OCI-LY1 (cell line): Measurements from ENCODE around the gene CTNND2.

Source experiments
- H2AFZ ChIP-seq: fragments of 200-600 bp; sonication (generic), shearing (Covaris generic); 2 replicates; pipeline ENCODE4 v1.6.0; 2014; ENCODE audit warnings: antibody characterized with exemption, mild to moderate bottlenecking, low read length
- H3F3A ChIP-seq: fragments of 200-600 bp; sonication (generic), shearing (Covaris generic); 2 replicates; pipeline ENCODE4 v1.6.0; 2014; ENCODE audit warnings: mild to moderate bottlenecking, antibody characterized with exemption, low read length, moderate library complexity; ENCODE audit not compliant: insufficient read depth
- H3K27ac ChIP-seq: fragments of 200-600 bp; sonication (generic); 2 replicates; pipeline ENCODE4 v1.5.1; 2014; ENCODE audit warnings: low read length, mixed run types, mild to moderate bottlenecking, low read depth; ENCODE audit not compliant: poor library complexity, severe bottlenecking
- H3K27me3 ChIP-seq: fragments of 200-600 bp; sonication (generic); 2 replicates; pipeline ENCODE4 v1.6.0; 2014; ENCODE audit warnings: antibody characterized with exemption, mild to moderate bottlenecking, low read length, moderate library complexity; ENCODE audit not compliant: insufficient read depth
- H3K36me3 ChIP-seq: fragments of 200-600 bp; sonication (generic); 2 replicates; pipeline ENCODE4 v1.6.1; 2014; ENCODE audit warnings: mild to moderate bottlenecking, antibody characterized with exemption, low read length, moderate library complexity, mixed read lengths; ENCODE audit not compliant: insufficient read depth
- H3K4me1 ChIP-seq: fragments of 200-600 bp; sonication (generic); 2 replicates; pipeline ENCODE4 v1.5.1; 2014; ENCODE audit warnings: mild to moderate bottlenecking, low read length, moderate library complexity; ENCODE audit not compliant: insufficient read depth, severe bottlenecking
- H3K4me2 ChIP-seq: fragments of 200-600 bp; sonication (generic), shearing (Covaris generic); 2 replicates; pipeline ENCODE4 v1.6.1; 2014; ENCODE audit warnings: low read length
- H3K4me3 ChIP-seq: fragments of 200-600 bp; sonication (generic); 2 replicates; pipeline ENCODE4 v1.5.1; 2014; ENCODE audit warnings: low read length, low read depth, mild to moderate bottlenecking, mixed read lengths; ENCODE audit not compliant: poor library complexity, severe bottlenecking
- H3K79me2 ChIP-seq: fragments of 200-600 bp; shearing (Covaris generic); 2 replicates; pipeline ENCODE4 v1.6.1; 2016; ENCODE audit warnings: mixed run types, low read length, mixed read lengths; ENCODE audit not compliant: insufficient read depth
- H3K9ac ChIP-seq: fragments of 200-600 bp; sonication (generic), shearing (Covaris generic); 2 replicates; pipeline ENCODE4 v1.6.1; 2014; ENCODE audit warnings: mild to moderate bottlenecking, low read length, mixed read lengths
- H3K9me2 ChIP-seq: fragments of 200-600 bp; sonication (generic), shearing (Covaris generic); 2 replicates; pipeline ENCODE4 v1.6.1; 2014; ENCODE audit warnings: low read depth, mild to moderate bottlenecking, low read length, mixed read lengths
- H3K9me3 ChIP-seq: fragments of 200-600 bp; shearing (Covaris generic); 2 replicates; pipeline ENCODE4 v1.6.1; 2014; ENCODE audit warnings: low read length, mixed read lengths
- H4K20me1 ChIP-seq: fragments of 200-600 bp; sonication (generic), shearing (Covaris generic); 2 replicates; pipeline ENCODE4 v1.6.0; 2016; ENCODE audit warnings: mild to moderate bottlenecking, low read length; ENCODE audit not compliant: insufficient read depth
- CTCF ChIP-seq: fragments of 200-600 bp; sonication (generic), shearing (Covaris generic); IDR thresholded peaks from 2 replicates; pipeline ENCODE4 v1.5.1; 2017; ENCODE audit warnings: mild to moderate bottlenecking, antibody characterized with exemption, low read length, moderate library complexity, mixed read lengths
- EZH2 ChIP-seq: fragments of 200-600 bp; sonication (generic), shearing (Covaris generic); IDR thresholded peaks from 2 replicates; pipeline ENCODE4 v1.8.0; 2017; ENCODE audit warnings: borderline replicate concordance, mixed run types, mild to moderate bottlenecking, antibody characterized with exemption, low read length, moderate library complexity, mixed read lengths

The CTNND2 gene

GRCh38 chr5:10946050-10946449 lies 958.2 kb downstream of the CTNND2 start:
- H3K79me2 ChIP-seq = no peaks in the 10 kb centered on the region
- no peak overlapping the region for H3K4me2 ChIP-seq
- H3K27ac ChIP-seq = no peak overlapping the region
- H3K4me1 ChIP-seq = no peaks in the 10 kb centered on the region
- no peaks in the 10 kb centered on the region for H3K36me3 ChIP-seq
- no peaks in the 10 kb centered on the region for H4K20me1 ChIP-seq
- no peak overlapping the region for H3K4me3 ChIP-seq
- H3F3A ChIP-seq = no peaks in the 10 kb centered on the region
- H2AFZ ChIP-seq = no peak overlapping the region
- no peaks in the 10 kb centered on the region for H3K27me3 ChIP-seq
- no peak for TF ChIP-seq EZH2
- no peak for TF ChIP-seq CTCF
- H3K9me3 ChIP-seq = no peaks in the 10 kb centered on the region
- H3K9me2 ChIP-seq = no peaks in the 10 kb centered on the region
- no peak overlapping the region for H3K9ac ChIP-seq

- H3K27ac ChIP-seq = no peak overlapping the region
- no peaks in the 10 kb centered on the region for H3K27me3 ChIP-seq
- no peak overlapping the region for H3K4me3 ChIP-seq
- H2AFZ ChIP-seq = no peak overlapping the region
- H3K9ac ChIP-seq = no peak overlapping the region
- no peaks in the 10 kb centered on the region for H3K36me3 ChIP-seq
- H3K9me2 ChIP-seq = no peaks in the 10 kb centered on the region
- H4K20me1 ChIP-seq = no peaks in the 10 kb centered on the region
- no peak overlapping the region for H3K4me2 ChIP-seq
- no peaks in the 10 kb centered on the region for H3K9me3 ChIP-seq
- TF ChIP-seq CTCF = no peak
- TF ChIP-seq EZH2 = no peak
- H3K4me1 ChIP-seq = no peaks in the 10 kb centered on the region
- H3F3A ChIP-seq = no peaks in the 10 kb centered on the region
- no peaks in the 10 kb centered on the region for H3K79me2 ChIP-seq
These were observed 962.3 kb downstream of the CTNND2 start for GRCh38 chr5:10941900-10942299.

GRCh38 chr5:10936081-10936855 lies 968.0 kb downstream of the CTNND2 start:
- H3K36me3 ChIP-seq = no peaks in the 10 kb centered on the region
- no peak overlapping the region for H3K27ac ChIP-seq
- H3K4me2 ChIP-seq = no peak overlapping the region
- H3K4me3 ChIP-seq = no peak overlapping the region
- no peaks in the 10 kb centered on the region for H3K4me1 ChIP-seq
- no peaks in the 10 kb centered on the region for H3K27me3 ChIP-seq
- H3K79me2 ChIP-seq = no peaks in the 10 kb centered on the region
- no peak overlapping the region for H2AFZ ChIP-seq
- no peaks in the 10 kb centered on the region for H4K20me1 ChIP-seq
- H3K9ac ChIP-seq = no peak overlapping the region
- TF ChIP-seq CTCF (no peak), EZH2 (no peak)
- H3K9me3 ChIP-seq = no peaks in the 10 kb centered on the region
- no peaks in the 10 kb centered on the region for H3F3A ChIP-seq
- no peaks in the 10 kb centered on the region for H3K9me2 ChIP-seq
